ENCODE measurements around the gene IFNLR1. TPM values are rescaled to one million over a fixed set of nuclear protein-coding genes. Genes with fewer than 3 reads are reported as not detected.

The IFNLR1 gene
- total and polyA plus RNA-seq, 2 donors from 2014 or later = 1.6 to 4.8 TPM

- TF ChIP-seq CTCF (IDR thresholded peaks at IDR 0.05; ENCODE audit: borderline replicate concordance, extremely low read depth, insufficient read depth) = no peak
- no peaks in the 10 kb centered on the region for H3K9me3 ChIP-seq (ENCODE audit: control insufficient read depth in 2 of 3, insufficient read depth in 1 of 3, low read length in 3 of 3)
- intact Hi-C loops (cut with DNase I) = no loop called here
- H3K9ac ChIP-seq (ENCODE audit: low read length in 3 of 3) = no peak overlapping the region
- no peak for FAIRE-seq
- peaks cover 0 to 9% (median 9%) of the 10 kb centered on the region in 3 donors for H3K4me1 ChIP-seq (ENCODE audit: control insufficient read depth in 2 of 3, insufficient read depth in 2 of 3, low read depth in 1 of 3, low read length in 3 of 3)
- H3K27me3 ChIP-seq (ENCODE audit: control insufficient read depth, insufficient read depth, low read length) = no peaks in the 10 kb centered on the region
- H3K27ac ChIP-seq (ENCODE audit: low read depth in 2 of 2, low read length in 2 of 2) = no peak overlapping the region
- no peaks in the 10 kb centered on the region for H3K36me3 ChIP-seq (ENCODE audit: control insufficient read depth in 2 of 3, insufficient read depth in 3 of 3, low read length in 3 of 3)
- no peak overlapping the region for H3K4me3 ChIP-seq (ENCODE audit: low read length in 3 of 3)
- DNase-seq = no peak
These were observed 63.5 kb downstream of the IFNLR1 start for GRCh38 chr1:24123611-24124010.

- no peak for TF ChIP-seq CTCF (IDR thresholded peaks at IDR 0.05; ENCODE audit: borderline replicate concordance, extremely low read depth, insufficient read depth)
- no peak for FAIRE-seq
- H3K4me3 ChIP-seq (ENCODE audit: low read length in 3 of 3) = no peak overlapping the region
- intact Hi-C loops (cut with DNase I) = no loop called here
- no peaks in the 10 kb centered on the region for H3K27me3 ChIP-seq (ENCODE audit: control insufficient read depth, insufficient read depth, low read length)
- DNase-seq = no peak
- no peaks in the 10 kb centered on the region for H3K9me3 ChIP-seq (ENCODE audit: control insufficient read depth in 2 of 3, insufficient read depth in 1 of 3, low read length in 3 of 3)
- peaks cover 0 to 12% (median 9%) of the 10 kb centered on the region in 3 donors for H3K4me1 ChIP-seq (ENCODE audit: control insufficient read depth in 2 of 3, insufficient read depth in 2 of 3, low read depth in 1 of 3, low read length in 3 of 3)
- no peak overlapping the region for H3K27ac ChIP-seq (ENCODE audit: low read depth in 2 of 2, low read length in 2 of 2)
- no peaks in the 10 kb centered on the region for H3K36me3 ChIP-seq (ENCODE audit: control insufficient read depth in 2 of 3, insufficient read depth in 3 of 3, low read length in 3 of 3)
- no peak overlapping the region for H3K9ac ChIP-seq (ENCODE audit: low read length in 3 of 3)
These were observed 64.3 kb downstream of the IFNLR1 start for GRCh38 chr1:24122776-24123175.

DNA sequence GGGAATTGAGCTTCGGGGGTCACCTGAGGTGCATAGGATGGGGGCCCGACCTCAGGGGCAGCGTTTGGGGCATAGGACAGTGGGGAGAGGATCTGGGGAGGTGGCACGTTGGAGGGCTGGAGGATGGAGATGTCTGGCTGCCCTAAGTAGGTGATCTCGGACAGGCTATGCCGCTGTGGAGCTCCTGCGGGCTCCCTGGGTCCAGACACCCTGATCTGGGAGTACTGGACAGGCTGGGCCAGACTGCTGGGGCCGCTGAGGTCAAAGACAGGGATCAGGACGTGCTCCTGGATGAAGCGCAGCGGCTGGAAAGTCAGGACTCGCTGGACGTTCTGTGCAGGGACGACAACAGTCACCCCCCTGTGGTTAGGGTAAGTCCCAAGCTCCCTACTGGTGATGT is 65.7 kb downstream of the IFNLR1 start:
- FAIRE-seq (no peak), DNase-seq (no peak)
- H3K4me1 ChIP-seq (ENCODE audit: control insufficient read depth in 2 of 3, insufficient read depth in 2 of 3, low read depth in 1 of 3, low read length in 3 of 3) = peaks cover 0 to 12% (median 9%) of the 10 kb centered on the region in 3 donors
- no peak overlapping the region for H3K27ac ChIP-seq (ENCODE audit: low read depth in 2 of 2, low read length in 2 of 2)
- no peaks in the 10 kb centered on the region for H3K9me3 ChIP-seq (ENCODE audit: control insufficient read depth in 2 of 3, insufficient read depth in 1 of 3, low read length in 3 of 3)
- intact Hi-C loops (cut with DNase I) = no loop called here
- no peak overlapping the region for H3K4me3 ChIP-seq (ENCODE audit: low read length in 3 of 3)
- H3K27me3 ChIP-seq (ENCODE audit: control insufficient read depth, insufficient read depth, low read length) = no peaks in the 10 kb centered on the region
- no peaks in the 10 kb centered on the region for H3K36me3 ChIP-seq (ENCODE audit: control insufficient read depth in 2 of 3, insufficient read depth in 3 of 3, low read length in 3 of 3)
- no peak for TF ChIP-seq CTCF (IDR thresholded peaks at IDR 0.05; ENCODE audit: borderline replicate concordance, extremely low read depth, insufficient read depth)
- no peak overlapping the region for H3K9ac ChIP-seq (ENCODE audit: low read length in 3 of 3)

- no peak for TF ChIP-seq CTCF (IDR thresholded peaks at IDR 0.05; ENCODE audit: borderline replicate concordance, extremely low read depth, insufficient read depth)
- DNase-seq (peak in 1 of 5 donors; percentile 32), FAIRE-seq (no peak)
- Histone ChIP-seq H3K36me3 (ENCODE audit: control insufficient read depth in 2 of 3, insufficient read depth in 3 of 3, low read length in 3 of 3) (no peaks in the 10 kb centered on the region), H3K27ac (ENCODE audit: low read depth in 2 of 2, low read length in 2 of 2) (peak overlapping the region in 1 of 2 donors; percentile 49), H3K9me3 (ENCODE audit: control insufficient read depth in 2 of 3, insufficient read depth in 1 of 3, low read length in 3 of 3) (no peaks in the 10 kb centered on the region), H3K27me3 (ENCODE audit: control insufficient read depth, insufficient read depth, low read length) (no peaks in the 10 kb centered on the region), H3K4me1 (ENCODE audit: control insufficient read depth in 2 of 3, insufficient read depth in 2 of 3, low read depth in 1 of 3, low read length in 3 of 3) (peaks cover 0 to 12% (median 9%) of the 10 kb centered on the region in 3 donors), H3K9ac (ENCODE audit: low read length in 3 of 3) (no peak overlapping the region), H3K4me3 (ENCODE audit: low read length in 3 of 3) (no peak overlapping the region)
- intact Hi-C loops (cut with DNase I) = no loop called here
These were observed 66.1 kb downstream of the IFNLR1 start for GRCh38 chr1:24120965-24121364.
